ENCODE data around the gene TRIM47. TPM values are rescaled to one million over a fixed set of nuclear protein-coding genes. Genes with fewer than 3 reads are reported as not detected.

TRIM47 gene
- total and polyA plus RNA-seq, 2 of the 13 experiments (the other 11 are each of a cell fraction or from before 2014, with no cell fraction given) = 33.5 to 82.0 TPM

DNA sequence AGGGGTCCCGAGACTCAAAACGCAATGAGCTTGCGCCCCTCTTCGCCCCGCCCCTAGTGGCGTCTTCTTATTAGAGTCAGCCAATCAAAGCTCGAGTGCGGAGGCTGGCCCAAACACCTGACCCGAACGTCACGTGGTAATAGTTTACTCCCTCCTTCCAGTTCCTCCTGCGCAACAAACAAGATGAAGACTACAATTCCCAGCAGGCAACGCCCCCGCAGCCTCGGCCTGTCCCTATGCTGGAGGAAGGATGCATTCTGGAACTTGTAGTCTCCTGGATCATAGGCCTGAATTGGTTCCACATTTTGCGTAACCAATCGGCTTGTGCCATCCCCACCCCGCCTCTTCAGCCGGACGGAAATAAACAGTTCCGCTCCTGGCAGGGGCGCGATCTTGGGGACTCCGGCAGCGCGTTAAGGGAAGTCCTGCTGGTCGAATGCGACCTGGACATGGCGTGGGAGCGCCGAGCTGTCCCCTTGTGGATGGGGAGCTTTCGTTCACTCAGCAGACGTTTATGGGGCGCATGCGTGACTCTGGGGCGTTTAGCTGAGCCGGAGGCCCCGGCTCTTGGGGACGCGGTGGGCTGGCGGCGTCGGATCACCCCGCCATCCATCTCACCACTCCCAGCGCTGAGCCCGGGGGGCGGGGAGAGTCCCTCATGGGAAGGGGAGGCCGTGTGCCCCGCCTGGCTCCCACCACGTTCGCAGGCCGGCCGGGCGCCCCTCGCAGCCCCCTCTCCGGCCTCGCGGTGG lies 22.9 kb downstream of the TRIM47 start, which contains the start of gene WBP2 (continued):
- TF ChIP-seq ZNF607 (CRISPR knock-in tag; IDR thresholded peaks at IDR 0.05; ENCODE audit: borderline replicate concordance) (peak; percentile 97), ZNF354B (CRISPR knock-in tag; IDR thresholded peaks at IDR 0.05) (no peak), ZNF496 (CRISPR knock-in tag; IDR thresholded peaks at IDR 0.05; ENCODE audit: insufficient replicate concordance) (no peak), ZNF670 (CRISPR knock-in tag; IDR thresholded peaks at IDR 0.05; ENCODE audit: borderline replicate concordance) (peak; percentile 75; the same call in 1 of the 2 replicates), PAWR (CRISPR knock-in tag; IDR thresholded peaks at IDR 0.05; ENCODE audit: borderline replicate concordance) (no peak), NBN (conservative IDR thresholded peaks at IDR 0.05) (no peak), GATA4 (IDR thresholded peaks at IDR 0.05; ENCODE audit: borderline replicate concordance, low read depth) (peak; percentile 84), ZNF292 (CRISPR knock-in tag; IDR thresholded peaks at IDR 0.05; ENCODE audit: borderline replicate concordance, low read depth) (no peak), ZNF550 (CRISPR knock-in tag; IDR thresholded peaks at IDR 0.05; ENCODE audit: borderline replicate concordance) (no peak; the same call in 1 of the 2 replicates), HDAC6 (IDR thresholded peaks at IDR 0.05; ENCODE audit: low read depth, low read length) (no peak), SIN3A (IDR thresholded peaks at IDR 0.05; ENCODE audit: borderline replicate concordance, low read depth, low read length) (peak; percentile 91), CREB1 (IDR thresholded peaks at IDR 0.05) (peak; percentile 83), CREB1 (CRISPR knock-in tag; IDR thresholded peaks at IDR 0.05) (peak; percentile 92), ZNF160 (CRISPR knock-in tag; IDR thresholded peaks at IDR 0.05) (peak; percentile 92), ATF1 (CRISPR knock-in tag; IDR thresholded peaks at IDR 0.05) (peak; percentile 89)
- TF ChIP-seq, protein P1, sequence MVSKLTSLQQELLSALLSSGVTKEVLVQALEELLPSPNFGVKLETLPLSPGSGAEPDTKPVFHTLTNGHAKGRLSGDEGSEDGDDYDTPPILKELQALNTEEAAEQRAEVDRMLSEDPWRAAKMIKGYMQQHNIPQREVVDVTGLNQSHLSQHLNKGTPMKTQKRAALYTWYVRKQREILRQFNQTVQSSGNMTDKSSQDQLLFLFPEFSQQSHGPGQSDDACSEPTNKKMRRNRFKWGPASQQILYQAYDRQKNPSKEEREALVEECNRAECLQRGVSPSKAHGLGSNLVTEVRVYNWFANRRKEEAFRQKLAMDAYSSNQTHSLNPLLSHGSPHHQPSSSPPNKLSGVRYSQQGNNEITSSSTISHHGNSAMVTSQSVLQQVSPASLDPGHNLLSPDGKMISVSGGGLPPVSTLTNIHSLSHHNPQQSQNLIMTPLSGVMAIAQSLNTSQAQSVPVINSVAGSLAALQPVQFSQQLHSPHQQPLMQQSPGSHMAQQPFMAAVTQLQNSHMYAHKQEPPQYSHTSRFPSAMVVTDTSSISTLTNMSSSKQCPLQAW (CRISPR knock-in tag; IDR thresholded peaks at IDR 0.05) = peak; percentile 99
- TF ChIP-seq, protein P2, sequence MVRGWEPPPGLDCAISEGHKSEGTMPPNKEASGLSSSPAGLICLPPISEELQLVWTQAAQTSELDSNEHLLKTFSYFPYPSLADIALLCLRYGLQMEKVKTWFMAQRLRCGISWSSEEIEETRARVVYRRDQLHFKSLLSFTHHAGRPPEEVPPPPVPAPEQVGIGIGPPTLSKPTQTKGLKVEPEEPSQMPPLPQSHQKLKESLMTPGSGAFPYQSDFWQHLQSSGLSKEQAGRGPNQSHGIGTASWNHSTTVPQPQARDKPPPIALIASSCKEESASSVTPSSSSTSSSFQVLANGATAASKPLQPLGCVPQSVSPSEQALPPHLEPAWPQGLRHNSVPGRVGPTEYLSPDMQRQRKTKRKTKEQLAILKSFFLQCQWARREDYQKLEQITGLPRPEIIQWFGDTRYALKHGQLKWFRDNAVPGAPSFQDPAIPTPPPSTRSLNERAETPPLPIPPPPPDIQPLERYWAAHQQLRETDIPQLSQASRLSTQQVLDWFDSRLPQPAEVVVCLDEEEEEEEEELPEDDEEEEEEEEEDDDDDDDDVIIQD (CRISPR knock-in tag; IDR thresholded peaks at IDR 0.05; ENCODE audit: low read depth) = 0 out of 2 replicates have a peak, but pooled peaks have one; percentile 8
- TF ChIP-seq, protein P3, sequence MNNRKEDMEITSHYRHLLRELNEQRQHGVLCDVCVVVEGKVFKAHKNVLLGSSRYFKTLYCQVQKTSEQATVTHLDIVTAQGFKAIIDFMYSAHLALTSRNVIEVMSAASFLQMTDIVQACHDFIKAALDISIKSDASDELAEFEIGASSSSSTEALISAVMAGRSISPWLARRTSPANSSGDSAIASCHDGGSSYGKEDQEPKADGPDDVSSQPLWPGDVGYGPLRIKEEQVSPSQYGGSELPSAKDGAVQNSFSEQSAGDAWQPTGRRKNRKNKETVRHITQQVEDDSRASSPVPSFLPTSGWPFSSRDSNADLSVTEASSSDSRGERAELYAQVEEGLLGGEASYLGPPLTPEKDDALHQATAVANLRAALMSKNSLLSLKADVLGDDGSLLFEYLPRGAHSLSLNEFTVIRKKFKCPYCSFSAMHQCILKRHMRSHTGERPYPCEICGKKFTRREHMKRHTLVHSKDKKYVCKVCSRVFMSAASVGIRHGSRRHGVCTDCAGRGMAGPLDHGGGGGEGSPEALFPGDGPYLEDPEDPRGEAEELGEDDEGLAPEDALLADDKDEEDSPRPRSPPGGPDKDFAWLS (CRISPR knock-in tag; IDR thresholded peaks at IDR 0.05; ENCODE audit: borderline replicate concordance) = no peak
- TF ChIP-seq, protein P4, sequence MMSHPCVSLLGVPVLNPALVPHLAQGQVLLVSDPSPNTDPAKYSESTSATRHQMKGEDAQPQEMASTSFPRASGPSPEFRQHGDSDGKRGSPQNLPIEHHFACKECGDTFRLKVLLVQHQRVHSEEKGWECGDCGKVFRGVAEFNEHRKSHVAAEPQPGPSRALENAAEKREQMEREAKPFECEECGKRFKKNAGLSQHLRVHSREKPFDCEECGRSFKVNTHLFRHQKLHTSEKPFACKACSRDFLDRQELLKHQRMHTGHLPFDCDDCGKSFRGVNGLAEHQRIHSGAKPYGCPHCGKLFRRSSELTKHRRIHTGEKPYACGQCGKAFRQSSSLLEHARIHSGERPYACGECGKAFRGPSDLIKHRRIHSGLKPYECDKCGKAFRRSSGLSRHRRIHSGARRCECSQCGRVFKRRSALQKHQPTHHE (CRISPR knock-in tag; IDR thresholded peaks at IDR 0.05; ENCODE audit: borderline replicate concordance) = 0 out of 2 replicates have a peak, but pooled peaks have one; percentile 88
- TF ChIP-seq, protein P5, sequence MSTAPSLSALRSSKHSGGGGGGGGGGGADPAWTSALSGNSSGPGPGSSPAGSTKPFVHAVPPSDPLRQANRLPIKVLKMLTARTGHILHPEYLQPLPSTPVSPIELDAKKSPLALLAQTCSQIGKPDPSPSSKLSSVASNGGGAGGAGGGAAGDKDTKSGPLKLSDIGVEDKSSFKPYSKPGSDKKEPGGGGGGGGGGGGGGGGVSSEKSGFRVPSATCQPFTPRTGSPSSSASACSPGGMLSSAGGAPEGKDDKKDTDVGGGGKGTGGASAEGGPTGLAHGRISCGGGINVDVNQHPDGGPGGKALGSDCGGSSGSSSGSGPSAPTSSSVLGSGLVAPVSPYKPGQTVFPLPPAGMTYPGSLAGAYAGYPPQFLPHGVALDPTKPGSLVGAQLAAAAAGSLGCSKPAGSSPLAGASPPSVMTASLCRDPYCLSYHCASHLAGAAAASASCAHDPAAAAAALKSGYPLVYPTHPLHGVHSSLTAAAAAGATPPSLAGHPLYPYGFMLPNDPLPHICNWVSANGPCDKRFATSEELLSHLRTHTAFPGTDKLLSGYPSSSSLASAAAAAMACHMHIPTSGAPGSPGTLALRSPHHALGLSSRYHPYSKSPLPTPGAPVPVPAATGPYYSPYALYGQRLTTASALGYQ (CRISPR knock-in tag; IDR thresholded peaks at IDR 0.05) = peak; percentile 69; the same call in 1 of the 2 replicates

Data from HepG2 (cell line).